OCI-LY3 (cell line): ENCODE results near the gene CLRN3.

Experiments
- H2AFZ ChIP-seq: fragments of 200-600, 300-600 bp; shearing (Covaris generic); 2 replicates; pipeline ENCODE4 v1.6.0; 2014; ENCODE audit warnings: antibody characterized with exemption, low read depth, low read length
- H3K27ac ChIP-seq: fragments of 200-600, 300-600 bp; sonication (generic); 2 replicates; pipeline ENCODE4 v1.5.1; 2014; ENCODE audit warnings: mild to moderate bottlenecking, low read length, moderate library complexity, mixed read lengths
- H3K27me3 ChIP-seq: fragments of 200-600, 300-600 bp; sonication (generic); 2 replicates; pipeline ENCODE4 v1.6.1; 2014; ENCODE audit warnings: low read depth, low read length, mixed read lengths
- H3K36me3 ChIP-seq: fragments of 200-600, 300-600 bp; sonication (generic); replicated peaks from 2 replicates; pipeline ENCODE3; 2014; ENCODE audit warnings: low read depth, low read length, mixed read lengths
- H3K4me1 ChIP-seq: fragments of 300-600, 200-600 bp; sonication (generic); 2 replicates; pipeline ENCODE4 v1.6.1; 2014; ENCODE audit warnings: low read length, mixed read lengths
- H3K4me2 ChIP-seq: fragments of 200-600, 300-600 bp; sonication (generic); 2 replicates; pipeline ENCODE4 v1.6.1; 2014; ENCODE audit warnings: low read length, mixed read lengths
- H3K4me3 ChIP-seq: fragments of 300-600, 200-600 bp; sonication (generic); 2 replicates; pipeline ENCODE4 v1.5.1; 2014; ENCODE audit warnings: antibody characterized with exemption, mild to moderate bottlenecking, low read length, moderate library complexity
- H3K79me2 ChIP-seq: fragments of 300-600, 200-600 bp; shearing (Covaris generic); 2 replicates; pipeline ENCODE4 v1.6.1; 2014; ENCODE audit warnings: mild to moderate bottlenecking, low read length, mixed read lengths
- H3K9ac ChIP-seq: fragments of 300-600, 200-600 bp; shearing (Covaris generic); 2 replicates; pipeline ENCODE4 v1.6.0; 2014; ENCODE audit warnings: mild to moderate bottlenecking, low read length, moderate library complexity
- H3K9me3 ChIP-seq: fragments of 200-600, 300-600 bp; shearing (Covaris generic); 2 replicates; pipeline ENCODE4 v1.6.1; 2014; ENCODE audit warnings: low read length, mixed read lengths; ENCODE audit not compliant: insufficient read depth
- H4K20me1 ChIP-seq: fragments of 200-600, 300-600 bp; sonication (generic); 2 replicates; pipeline ENCODE4 v1.6.1; 2016; ENCODE audit warnings: low read length, mixed read lengths; ENCODE audit not compliant: insufficient read depth
- CTCF ChIP-seq: fragments of 200-600, 300-600 bp; sonication (generic); IDR thresholded peaks from 2 replicates; pipeline ENCODE4 v1.5.1; 2014; ENCODE audit warnings: antibody characterized with exemption, low read length, low read depth
- EZH2phosphoT487 ChIP-seq: fragments of 200-600 bp; shearing (Covaris generic); IDR thresholded peaks from 2 replicates; pipeline ENCODE4 v1.6.1; 2018; ENCODE audit warnings: antibody characterized with exemption, mixed run types, low read depth

The CLRN3 gene

GRCh38 chr10:127932521-127933270 is 40.0 kb upstream of the CLRN3 start:
- Histone ChIP-seq H2AFZ (no peak overlapping the region), H3K9me3 (no peaks in the 10 kb centered on the region), H3K9ac (no peak overlapping the region), H3K4me1 (no peaks in the 10 kb centered on the region), H3K27ac (no peak overlapping the region), H4K20me1 (no peaks in the 10 kb centered on the region), H3K36me3 (no peaks in the 10 kb centered on the region), H3K4me3 (no peak overlapping the region), H3K4me2 (no peak overlapping the region), H3K79me2 (no peaks in the 10 kb centered on the region), H3K27me3 (no peaks in the 10 kb centered on the region)
- TF ChIP-seq EZH2phosphoT487 = no peak
- no peak for TF ChIP-seq CTCF

DNA sequence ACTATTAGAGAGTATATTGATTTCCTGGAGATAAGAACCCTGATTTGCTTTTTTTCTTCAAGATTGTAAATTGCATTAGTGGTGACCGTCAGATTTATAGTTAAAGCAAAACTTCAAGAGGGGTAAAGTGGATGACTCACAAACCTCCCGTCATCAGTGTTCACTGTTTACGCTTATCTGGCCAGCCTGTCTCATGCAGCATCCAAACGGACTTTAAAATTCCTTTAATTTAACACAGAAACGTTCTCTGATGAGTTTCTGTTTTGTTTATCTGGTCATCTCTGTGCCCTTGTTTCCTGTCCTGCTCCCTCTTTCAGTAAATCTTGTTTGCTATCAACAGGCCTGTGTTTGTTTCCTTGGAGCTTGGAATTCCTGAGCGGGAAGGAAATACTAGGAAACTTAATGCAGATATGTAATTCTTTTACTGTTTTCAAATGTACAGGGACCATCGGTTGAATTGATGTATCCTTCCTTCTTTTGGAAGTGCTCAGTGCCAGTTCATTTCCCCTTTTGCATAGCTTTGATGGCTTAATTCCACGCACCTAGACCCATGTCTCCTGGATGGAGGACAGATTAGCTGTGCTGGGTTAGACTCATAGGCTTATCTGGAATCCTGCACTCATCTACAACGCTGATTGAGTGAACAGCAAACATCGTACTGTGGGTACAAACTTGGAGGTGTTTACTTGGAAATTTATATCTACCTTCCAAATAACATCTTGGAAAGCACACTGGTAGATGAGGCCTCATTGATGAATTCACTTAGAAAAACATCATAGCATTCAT is 35.5 kb upstream of the CLRN3 start:
- Histone ChIP-seq H2AFZ (no peak overlapping the region), H3K27me3 (no peaks in the 10 kb centered on the region), H3K27ac (no peak overlapping the region), H3K4me2 (no peak overlapping the region), H3K36me3 (no peaks in the 10 kb centered on the region), H3K9ac (no peak overlapping the region), H3K4me3 (no peak overlapping the region), H3K79me2 (no peaks in the 10 kb centered on the region), H3K4me1 (no peaks in the 10 kb centered on the region), H3K9me3 (no peaks in the 10 kb centered on the region), H4K20me1 (no peaks in the 10 kb centered on the region)
- TF ChIP-seq EZH2phosphoT487 (no peak), CTCF (no peak)

GRCh38 chr10:127926455-127926854 is 33.7 kb upstream of the CLRN3 start:
- H3K79me2 ChIP-seq = no peaks in the 10 kb centered on the region
- H3K4me3 ChIP-seq = no peak overlapping the region
- H3K9ac ChIP-seq = no peak overlapping the region
- H3K9me3 ChIP-seq = no peaks in the 10 kb centered on the region
- no peak overlapping the region for H3K27ac ChIP-seq
- H2AFZ ChIP-seq = no peak overlapping the region
- no peaks in the 10 kb centered on the region for H3K4me1 ChIP-seq
- TF ChIP-seq EZH2phosphoT487 (no peak), CTCF (no peak)
- no peaks in the 10 kb centered on the region for H3K36me3 ChIP-seq
- no peaks in the 10 kb centered on the region for H4K20me1 ChIP-seq
- no peak overlapping the region for H3K4me2 ChIP-seq
- H3K27me3 ChIP-seq = no peaks in the 10 kb centered on the region

DNA sequence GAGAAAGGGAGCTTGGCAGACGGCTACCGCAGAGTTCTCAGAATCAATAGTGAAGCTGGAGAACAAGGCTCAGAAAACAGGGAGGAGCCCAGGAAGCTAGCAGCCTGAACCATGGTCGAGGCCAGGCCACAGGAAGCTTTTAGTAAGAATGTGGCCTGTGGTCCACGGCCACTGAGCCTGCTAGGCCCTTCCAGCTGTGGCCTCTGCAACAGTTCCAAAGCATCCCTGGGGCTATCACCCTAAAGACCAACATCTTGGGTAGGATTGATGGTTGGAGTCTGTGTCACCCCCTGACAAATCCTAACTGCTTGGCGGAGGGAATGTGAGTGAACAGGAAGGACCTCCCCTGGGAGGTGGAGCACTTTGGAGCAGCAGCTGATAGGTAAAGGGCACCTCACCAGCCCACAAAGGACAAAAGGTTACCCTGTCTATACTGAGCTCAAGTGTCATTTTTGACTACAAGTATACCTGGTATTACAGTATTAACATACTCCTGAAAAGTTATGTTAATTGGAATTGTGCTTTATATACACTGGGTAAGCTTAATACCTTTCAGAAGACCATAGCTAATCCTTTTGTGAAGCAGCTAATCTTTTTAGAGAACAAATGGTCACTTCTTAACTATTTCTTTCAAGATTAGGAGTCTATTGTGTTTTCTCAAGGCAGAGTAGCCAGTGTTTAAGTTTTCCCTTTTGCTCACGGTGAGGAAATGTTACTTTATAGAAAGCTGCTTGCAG is 32.9 kb upstream of the CLRN3 start:
- H3K4me2 ChIP-seq = no peak overlapping the region
- no peaks in the 10 kb centered on the region for H3K4me1 ChIP-seq
- H3K27me3 ChIP-seq = no peaks in the 10 kb centered on the region
- H3K9ac ChIP-seq = no peak overlapping the region
- H3K4me3 ChIP-seq = no peak overlapping the region
- no peak overlapping the region for H2AFZ ChIP-seq
- H4K20me1 ChIP-seq = no peaks in the 10 kb centered on the region
- no peaks in the 10 kb centered on the region for H3K79me2 ChIP-seq
- H3K27ac ChIP-seq = no peak overlapping the region
- no peaks in the 10 kb centered on the region for H3K9me3 ChIP-seq
- TF ChIP-seq EZH2phosphoT487 (no peak), CTCF (no peak)
- H3K36me3 ChIP-seq = no peaks in the 10 kb centered on the region
